GM23248 (cell line): ENCODE results near the gene NOP53. TPM values are rescaled to one million over a fixed set of nuclear protein-coding genes. Genes with fewer than 3 reads are reported as not detected.

Experiments
- DNase-seq: peaks from one replicate; pipeline ENCODE4 v3.0.0-alpha.2; 2015
- H2AFZ ChIP-seq: fragments of 200-600 bp; sonication (generic); 2 replicates; pipeline ENCODE4 v1.6.1; 2016; ENCODE audit warnings: antibody characterized with exemption
- H3F3A ChIP-seq: fragments of 200-600 bp; sonication (generic); 2 replicates; pipeline ENCODE4 v1.6.1; 2016; ENCODE audit warnings: mild to moderate bottlenecking, antibody characterized with exemption, mixed run types; ENCODE audit not compliant: insufficient read depth
- H3K27ac ChIP-seq: fragments of 200-600 bp; sonication (generic); 2 replicates; pipeline ENCODE4 v1.5.1; 2016; ENCODE audit warnings: mild to moderate bottlenecking
- H3K27me3 ChIP-seq: fragments of 200-600 bp; sonication (generic); replicated peaks from 2 replicates; pipeline ENCODE4 v1.6.1; 2016; ENCODE audit warnings: mild to moderate bottlenecking; ENCODE audit not compliant: insufficient read depth
- H3K36me3 ChIP-seq: fragments of 200-600 bp; sonication (generic); 2 replicates; pipeline ENCODE4 v1.6.1; 2016; ENCODE audit warnings: low read depth, mild to moderate bottlenecking
- H3K4me1 ChIP-seq: fragments of 200-600 bp; sonication (generic); 2 replicates; pipeline ENCODE4 v1.6.1; 2016; ENCODE audit warnings: mild to moderate bottlenecking; ENCODE audit not compliant: insufficient read depth
- H3K4me2 ChIP-seq: fragments of 200-600 bp; sonication (generic); one replicate; pipeline ENCODE4 v1.6.1; 2016; ENCODE audit warnings: mild to moderate bottlenecking; ENCODE audit not compliant: unreplicated experiment
- H3K4me3 ChIP-seq: fragments of 200-600 bp; sonication (generic); 2 replicates; pipeline ENCODE4 v1.5.1; 2016; ENCODE audit warnings: mild to moderate bottlenecking
- H3K79me2 ChIP-seq: fragments of 200-600 bp; sonication (generic); 2 replicates; pipeline ENCODE4 v1.6.1; 2016; ENCODE audit warnings: mild to moderate bottlenecking; ENCODE audit not compliant: insufficient read depth
- H3K9ac ChIP-seq: fragments of 200-600 bp; sonication (generic); 2 replicates; pipeline ENCODE4 v1.6.1; 2016; ENCODE audit warnings: mild to moderate bottlenecking
- H3K9me2 ChIP-seq: fragments of 200-600 bp; sonication (generic); 2 replicates; pipeline ENCODE4 v1.6.1; 2016; ENCODE audit warnings: mixed run types, mild to moderate bottlenecking, moderate library complexity; ENCODE audit not compliant: insufficient read depth
- H3K9me3 ChIP-seq: fragments of 200-600 bp; sonication (generic); one replicate; pipeline ENCODE4 v1.6.1; 2017; ENCODE audit warnings: low read depth
- H4K20me1 ChIP-seq: fragments of 200-600 bp; sonication (generic); 2 replicates; pipeline ENCODE4 v1.6.0; 2016; ENCODE audit not compliant: insufficient read depth
- EZH2 ChIP-seq: fragments of 200-600 bp; sonication (generic); IDR thresholded peaks from 2 replicates; pipeline ENCODE4 v1.6.1; 2018; ENCODE audit warnings: antibody characterized with exemption, mild to moderate bottlenecking; ENCODE audit not compliant: insufficient read depth, poor library complexity, severe bottlenecking
- EZH2phosphoT487 ChIP-seq: fragments of 200-600 bp; sonication (generic); IDR thresholded peaks from 2 replicates; pipeline ENCODE4 v1.6.1; 2018; ENCODE audit warnings: antibody characterized with exemption, moderate library complexity, mild to moderate bottlenecking, low read depth; ENCODE audit not compliant: insufficient read depth
- WGBS, 2 experiments: methylation state at CpG; one replicate each; pipeline ENCODE4 v1.1.6; 2015 to 2017; ENCODE audit warnings: low lambda C conversion rate in 2 of 2, low coverage in 1 of 2; ENCODE audit errors: missing lambda C conversion rate in 2 of 2; 5-methylcytosine and 5-hydroxymethylcytosine counted together
- in situ Hi-C: fragments of 300-500 bp; cut with MboI; formaldehyde crosslinking; loops from 2 replicates; pipeline ENCODE4 v1.15.0; 2020
- polyA plus RNA-seq: library from polyadenylated mRNA; unstranded; fragments of >200 nt; fragmentation: Nextera tagmentation; extraction: Ambion mirVana; gene quantifications from 2 replicates; pipeline ENCODE4 v1.2.1, GENCODE V29; 2016
- total RNA-seq: library from RNA; depleted of rRNA; stranded (reverse); fragments of >200 nt; shearing (Covaris generic); gene quantifications from 2 replicates; pipeline ENCODE4 v1.2.3, GENCODE V29; 2014

NOP53 gene
- total and polyA plus RNA-seq, 2 experiments from 2014 or later: 40.7 to 62.8 TPM

GRCh38 chr19:47701717-47702552 lies 43.4 kb upstream of the NOP53 start:
- H3K36me3 ChIP-seq: peaks cover 16% of the 10 kb centered on the region; the same call in 1 of the 2 replicates
- no peak overlapping the region for H3K9ac ChIP-seq
- no peak overlapping the region for H3K27ac ChIP-seq
- no peaks in the 10 kb centered on the region for H3K27me3 ChIP-seq
- 95 to 97% methylated on average over 36 to 89 of the region's 91 CpGs for whole genome bisulfite sequencing, 2 experiments
- in situ Hi-C loops: loop anchor here (10.0 kb wide), 1 partner anchor 407 kb away; no protein-coding TSS in a partner anchor
- no peaks in the 10 kb centered on the region for H3K9me2 ChIP-seq
- no peaks in the 10 kb centered on the region for H3K79me2 ChIP-seq
- no peak for TF ChIP-seq EZH2
- TF ChIP-seq EZH2phosphoT487: no peak
- H4K20me1 ChIP-seq: no peaks in the 10 kb centered on the region
- 0 out of 2 replicates have a peak, but pooled peaks cover 15% of the 10 kb centered on the region for H3F3A ChIP-seq
- DNase-seq: no peak
- no peak overlapping the region for H3K4me3 ChIP-seq
- no peak overlapping the region for H3K4me2 ChIP-seq
- no peaks in the 10 kb centered on the region for H3K9me3 ChIP-seq
- no peak overlapping the region for H2AFZ ChIP-seq
- no peaks in the 10 kb centered on the region for H3K4me1 ChIP-seq

- Histone ChIP-seq H3K4me1 (no peaks in the 10 kb centered on the region), H3F3A (0 out of 2 replicates have a peak, but pooled peaks cover 12% of the 10 kb centered on the region), H3K27me3 (no peaks in the 10 kb centered on the region), H3K4me3 (no peak overlapping the region), H2AFZ (no peak overlapping the region), H3K9me3 (no peaks in the 10 kb centered on the region), H3K27ac (no peak overlapping the region), H4K20me1 (no peaks in the 10 kb centered on the region), H3K9ac (no peak overlapping the region), H3K79me2 (no peaks in the 10 kb centered on the region), H3K36me3 (peaks cover 16% of the 10 kb centered on the region; the same call in 1 of the 2 replicates), H3K4me2 (no peak overlapping the region), H3K9me2 (no peaks in the 10 kb centered on the region)
- TF ChIP-seq EZH2phosphoT487 (no peak), EZH2 (no peak)
- WGBS, 2 experiments: 84 to 86% methylated on average over 15 to 18 of the region's 18 CpGs
- in situ Hi-C loops: loop anchor here (10.0 kb wide), 1 partner anchor 408 kb away; no protein-coding TSS in a partner anchor
- DNase-seq: no peak
Observed at GRCh38 chr19:47702671-47703070, 42.7 kb upstream of the NOP53 start.

GRCh38 chr19:47703301-47703700 lies 42.0 kb upstream of the NOP53 start:
- Histone ChIP-seq H3K79me2 (no peaks in the 10 kb centered on the region), H3K9me2 (no peaks in the 10 kb centered on the region), H3K9me3 (no peaks in the 10 kb centered on the region), H3K27me3 (no peaks in the 10 kb centered on the region), H3K4me1 (no peaks in the 10 kb centered on the region), H4K20me1 (no peaks in the 10 kb centered on the region), H2AFZ (no peak overlapping the region), H3K9ac (no peak overlapping the region), H3K36me3 (peaks cover 16% of the 10 kb centered on the region; the same call in 1 of the 2 replicates), H3K27ac (no peak overlapping the region), H3K4me2 (no peak overlapping the region), H3K4me3 (no peak overlapping the region), H3F3A (0 out of 2 replicates have a peak, but pooled peaks cover 9% of the 10 kb centered on the region)
- DNase-seq: no peak
- TF ChIP-seq EZH2phosphoT487 (no peak), EZH2 (no peak)
- 89 to 93% methylated on average over 5 of the region's 5 CpGs for WGBS, 2 experiments
- in situ Hi-C loops: loop anchor here (10.0 kb wide), 1 partner anchor 408 kb away; no protein-coding TSS in a partner anchor

- Histone ChIP-seq H3K79me2 (no peaks in the 10 kb centered on the region), H3K27me3 (no peaks in the 10 kb centered on the region), H4K20me1 (no peaks in the 10 kb centered on the region), H3K9me3 (no peaks in the 10 kb centered on the region), H2AFZ (no peak overlapping the region), H3F3A (0 out of 2 replicates have a peak, but pooled peaks cover 9% of the 10 kb centered on the region), H3K27ac (no peak overlapping the region), H3K36me3 (peaks cover 16% of the 10 kb centered on the region; the same call in 1 of the 2 replicates), H3K4me3 (no peak overlapping the region), H3K9me2 (no peaks in the 10 kb centered on the region), H3K4me1 (no peaks in the 10 kb centered on the region), H3K9ac (no peak overlapping the region), H3K4me2 (no peak overlapping the region)
- TF ChIP-seq EZH2phosphoT487 (no peak), EZH2 (no peak)
- in situ Hi-C loops: loop anchor here (10.0 kb wide), 1 partner anchor 409 kb away; no protein-coding TSS in a partner anchor
- 85 to 89% methylated on average over 11 of the region's 11 CpGs for WGBS, 2 experiments
- DNase-seq: no peak
Observed at GRCh38 chr19:47704024-47704423, 41.3 kb upstream of the NOP53 start.
